SK-N-SH treated with all-trans-retinoic acid at 6 μM for 48 hours (cell line): ENCODE results near the gene COL24A1.

Experiments
- ATAC-seq: fragments of 200-7000 bp; cut with Tn5 transposase; 3 replicates; pipeline ENCODE4 v1.9.1; 2020; ENCODE audit warnings: mild to moderate bottlenecking, moderate library complexity
- ARNTL ChIP-seq: fragments of 450-650 bp; formaldehyde crosslinking; IDR thresholded peaks from 2 replicates; pipeline ENCODE4 v1.5.0; 2020; ENCODE audit warnings: low read depth, mild to moderate bottlenecking, moderate library complexity, borderline replicate concordance
- BACH2 ChIP-seq: fragments of 250-450 bp; sonication (Bioruptor Pico); IDR thresholded peaks from 2 replicates; pipeline ENCODE4 v1.9.0; 2021; ENCODE audit warnings: mild to moderate bottlenecking, borderline replicate concordance
- CREB5 ChIP-seq: fragments of 250-450 bp; sonication (Bioruptor Pico); IDR thresholded peaks from 2 replicates; pipeline ENCODE4 v1.5.1; 2020; ENCODE audit warnings: low read depth, mild to moderate bottlenecking, moderate library complexity
- CSDC2 ChIP-seq: fragments of 250-450 bp; sonication (Bioruptor Pico); IDR thresholded peaks from 2 replicates; pipeline ENCODE4 v1.5.0; 2020; ENCODE audit warnings: mild to moderate bottlenecking, moderate library complexity
- CSRNP3 ChIP-seq: fragments of 250-450 bp; sonication (Bioruptor Pico); IDR thresholded peaks from 2 replicates; pipeline ENCODE4 v1.5.1; 2021; ENCODE audit warnings: mild to moderate bottlenecking, moderate library complexity
- ESRRG ChIP-seq: fragments of 250-450 bp; sonication (Bioruptor Pico); IDR thresholded peaks from 2 replicates; pipeline ENCODE4 v1.6.1; 2021; ENCODE audit warnings: mild to moderate bottlenecking
- GLIS3 ChIP-seq: fragments of 250-450 bp; sonication (Bioruptor Pico); IDR thresholded peaks from 2 replicates; pipeline ENCODE4 v1.5.0; 2020; ENCODE audit warnings: mild to moderate bottlenecking, moderate library complexity
- ISL1 ChIP-seq: fragments of 250-450 bp; sonication (Bioruptor Pico); IDR thresholded peaks from 2 replicates; pipeline ENCODE4 v2.1.2; 2022; ENCODE audit warnings: mild to moderate bottlenecking, moderate library complexity
- OSR1 ChIP-seq: fragments of 250-450 bp; sonication (Bioruptor Pico); IDR thresholded peaks from 2 replicates; pipeline ENCODE4 v1.8.0; 2022; ENCODE audit warnings: moderate library complexity, mild to moderate bottlenecking, inconsistent platforms
- PATZ1 ChIP-seq: fragments of 250-450 bp; sonication (Bioruptor Pico); IDR thresholded peaks from 2 replicates; pipeline ENCODE4 v1.8.0; 2020; ENCODE audit warnings: mild to moderate bottlenecking, moderate library complexity, borderline replicate concordance
- POU6F1 ChIP-seq: fragments of 250-450 bp; sonication (Bioruptor Pico); IDR thresholded peaks from 2 replicates; pipeline ENCODE4 v1.8.0; 2021; ENCODE audit warnings: low read depth, mild to moderate bottlenecking, moderate library complexity, borderline replicate concordance
- PPARA ChIP-seq: fragments of 250-450 bp; sonication (Bioruptor Pico); IDR thresholded peaks from 2 replicates; pipeline ENCODE4 v1.5.0; 2020; ENCODE audit warnings: mild to moderate bottlenecking, borderline replicate concordance
- RARB ChIP-seq: fragments of 250-450 bp; sonication (Bioruptor Pico); IDR thresholded peaks from 2 replicates; pipeline ENCODE4 v1.8.0; 2021; ENCODE audit warnings: mild to moderate bottlenecking, moderate library complexity
- SNAI2 ChIP-seq: fragments of 250-450 bp; sonication (Bioruptor Pico); IDR thresholded peaks from 2 replicates; pipeline ENCODE4 v1.5.0; 2020; ENCODE audit warnings: mild to moderate bottlenecking, moderate library complexity
- TCF4 ChIP-seq: fragments of 250-450 bp; sonication (Bioruptor Pico); IDR thresholded peaks from 2 replicates; pipeline ENCODE4 v1.8.0; 2021; ENCODE audit warnings: mild to moderate bottlenecking, moderate library complexity, borderline replicate concordance
- TOX ChIP-seq: fragments of 250-450 bp; sonication (Bioruptor Pico); IDR thresholded peaks from 2 replicates; pipeline ENCODE4 v1.8.0; 2021; ENCODE audit warnings: mild to moderate bottlenecking, moderate library complexity, borderline replicate concordance
- ZC3H10 ChIP-seq: fragments of 250-450 bp; sonication (Bioruptor Pico); IDR thresholded peaks from 2 replicates; pipeline ENCODE4 v1.5.1; 2021; ENCODE audit warnings: mild to moderate bottlenecking, moderate library complexity
- ZFP3 ChIP-seq: fragments of 250-450 bp; sonication (Bioruptor Pico); IDR thresholded peaks from 2 replicates; pipeline ENCODE4 v1.5.0; 2020; ENCODE audit warnings: mild to moderate bottlenecking, moderate library complexity
- ZFP30 ChIP-seq: fragments of 450-650 bp; formaldehyde crosslinking; IDR thresholded peaks from 2 replicates; pipeline ENCODE4 v1.5.0; 2022; ENCODE audit warnings: mild to moderate bottlenecking, moderate library complexity
- ZNF565 ChIP-seq: fragments of 450-650 bp; formaldehyde crosslinking; conservative IDR thresholded peaks from 2 replicates; pipeline ENCODE4 v1.5.0; 2020; ENCODE audit warnings: low read depth, mild to moderate bottlenecking, moderate library complexity
- ZNF70 ChIP-seq: fragments of 450-650 bp; formaldehyde crosslinking; IDR thresholded peaks from 2 replicates; pipeline ENCODE4 v1.5.0; 2020; ENCODE audit warnings: mild to moderate bottlenecking, moderate library complexity

COL24A1 gene

GRCh38 chr1:86030180-86030579, 126.4 kb downstream of the COL24A1 start:
- ATAC-seq, result no peak
- no peak for TF ChIP-seq ZFP3
- TF ChIP-seq POU6F1 (CRISPR knock-in tag), result no peak
- TF ChIP-seq TOX, result no peak
- TF ChIP-seq OSR1 (CRISPR knock-in tag), result no peak
- TF ChIP-seq ZFP30, result no peak
- TF ChIP-seq ISL1 (CRISPR knock-in tag), result no peak
- no peak for TF ChIP-seq ZNF70 (CRISPR knock-in tag)
- TF ChIP-seq, all 23 proteins: peak for 0

- ATAC-seq, result peak; percentile 82; the same call in 2 of the 3 replicates
- no peak for TF ChIP-seq ZC3H10
These were observed 138.2 kb downstream of the COL24A1 start for GRCh38 chr1:86018283-86018923.

- no peak for ATAC-seq
- TF ChIP-seq TOX, result no peak
- no peak for TF ChIP-seq ZFP3
- TF ChIP-seq, all 23 proteins: peak for 0
These were observed 140.4 kb downstream of the COL24A1 start for GRCh38 chr1:86016076-86016759.

- TF ChIP-seq TCF4 (CRISPR knock-in tag) (no peak), CREB5 (no peak), ZFP3 (no peak), POU6F1 (CRISPR knock-in tag) (no peak), ISL1 (CRISPR knock-in tag) (no peak), CSRNP3 (CRISPR knock-in tag) (no peak), SNAI2 (CRISPR knock-in tag) (no peak), GLIS3 (CRISPR knock-in tag) (no peak), RARB (CRISPR knock-in tag) (no peak), ZNF565 (CRISPR knock-in tag) (no peak), BACH2 (CRISPR knock-in tag) (no peak), PPARA (no peak), ZNF70 (CRISPR knock-in tag) (no peak), ARNTL (CRISPR knock-in tag) (no peak), ZC3H10 (no peak)
These were observed 141.2 kb downstream of the COL24A1 start for GRCh38 chr1:86015375-86015774.

GRCh38 chr1:86000601-86001000, 156.0 kb downstream of the COL24A1 start:
- no peak for ATAC-seq
- TF ChIP-seq POU6F1 (CRISPR knock-in tag) (no peak), TCF4 (CRISPR knock-in tag) (no peak), OSR1 (CRISPR knock-in tag) (no peak), PATZ1 (CRISPR knock-in tag) (no peak), ARNTL (CRISPR knock-in tag) (no peak), CSDC2 (no peak), TOX (no peak), ESRRG (CRISPR knock-in tag) (no peak), ZNF70 (CRISPR knock-in tag) (no peak), ZFP30 (no peak)
- TF ChIP-seq, all 23 proteins: peak for 0

More at GRCh38 chr1:86015375-86015774, 141.2 kb downstream of the COL24A1 start:
- no peak for ATAC-seq
